Pancreas (tissue), 10 donors: ENCODE measurements around the gene P4HA3. TPM values are rescaled to one million over a fixed set of nuclear protein-coding genes. Genes with fewer than 3 reads are reported as not detected.

ENCODE experiments used
- ATAC-seq, 4 donors: fragments of 200-7000 bp; cut with Tn5 transposase; one replicate each; pipeline versions ENCODE4 v1.8.0 to v1.9.1; 2020; ENCODE audit warnings: mild to moderate bottlenecking in 4 of 4, moderate library complexity in 4 of 4
- DNase-seq, 6 donors: peaks; one replicate each; pipeline ENCODE4 v3.0.0-alpha.2; 2020
- FAIRE-seq: peaks from 2 replicates; lab custom pipeline; 2012; peaks lifted over from hg19 to GRCh38; lab: Jason Lieb, UNC
- H3K27ac ChIP-seq, 4 donors: fragments of 200-600 bp; sonication (generic); 1 replicate in 3 of 4; 2 replicates in 1 of 4; pipeline versions ENCODE4 v1.5.0 to v1.8.0; 2020
- H3K27me3 ChIP-seq, 4 donors: fragments of 200-600 bp; one replicate each; pipeline ENCODE4 v1.8.0; 2021
- H3K36me3 ChIP-seq, 3 donors: fragments of 200-600 bp; sonication (generic) in 1 of 3; one replicate each; pipeline versions ENCODE4 v1.5.0 to v1.8.0; 2020 to 2021
- H3K4me1 ChIP-seq, 3 donors: fragments of 200-600 bp; one replicate each; pipeline ENCODE4 v1.8.0; 2021
- H3K4me3 ChIP-seq, 4 donors: fragments of 200-600 bp; sonication (generic) in 2 of 4; one replicate each; pipeline versions ENCODE4 v1.5.0 to v1.8.0; 2020 to 2021
- H3K9me3 ChIP-seq, 4 donors: fragments of 200-600 bp; one replicate each; pipeline ENCODE4 v1.8.0; 2021
- CTCF ChIP-seq, 4 donors: fragments of 200-600 bp; sonication (generic) in 3 of 4; IDR thresholded peaks; one replicate each; pipeline versions ENCODE4 v1.5.0 to v1.8.0; 2021; ENCODE audit warnings: antibody characterized with exemption in 4 of 4
- WGBS, 2 donors: extraction: QIAGEN DNeasy Blood & Tissue Kit; methylation state at CpG; one replicate each; pipeline ENCODE4 v1.1.7; 2013; 5-methylcytosine and 5-hydroxymethylcytosine counted together
- intact Hi-C, 3 donors: fragments of 100-400 bp; cut with DNase I; formaldehyde crosslinking; loops; one replicate each; pipeline versions ENCODE4 v1.11.1 to v1.14.2; 2022
- polyA plus RNA-seq, 2 donors: library from polyadenylated mRNA; stranded (reverse); fragments of 200-250 nt; gene quantifications; one replicate each; pipeline ENCODE4 v1.2.3, GENCODE V29; 2013
- total RNA-seq, 6 donors: library from RNA; stranded (reverse); fragmentation: NEBNext Ultra II Directional in 4 of 6; extraction: Animal tissue kit (Norgen Biotek cat#: 25700) in 4 of 6; gene quantifications; one replicate each; pipeline versions ENCODE4 v1.2.1 to v1.2.4, GENCODE V29; 2021 to 2023
- donor health status: healthy with polysubstance abuse.
- donor health status: DM: no; HTN: no; CAD: no; lungs with moderate emphysema.
- donor health status: DM: no; HTN: no; CAD: no.
- donor health status: control.
- donor health status: control.
- donor health status: Bipolar disorder and iron deficiency.
- donor health status: DM: yes; HTN: yes; CAD: no.
- donor health status: DM: no; HTN: no; CAD: no.
- donor health status: DM: no; HTN: no; CAD: no.
- donor health status: DM: yes; HTN: yes; CAD: no.

P4HA3 gene
- total and polyA plus RNA-seq, 8 donors: 0.19 to 0.94 (median 0.38) TPM; not detected in 3

DNA sequence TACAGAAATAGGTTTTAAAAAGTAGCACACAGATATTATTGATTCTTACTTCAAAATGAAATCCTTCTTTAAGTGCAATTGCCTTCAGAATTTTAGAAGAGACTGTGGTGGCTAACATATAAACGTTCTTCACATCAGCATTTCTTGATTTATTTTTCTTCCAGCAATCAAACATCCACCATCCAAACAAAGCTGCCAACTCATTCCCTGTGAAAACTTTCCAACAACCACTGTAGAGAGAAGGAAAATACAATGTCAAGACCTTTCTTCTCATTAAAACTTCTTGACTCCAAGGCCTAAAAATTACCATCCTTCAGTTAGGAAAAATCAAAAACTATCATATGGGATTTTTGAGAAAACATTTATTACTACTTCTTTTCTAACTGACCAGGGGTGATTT is 34.0 kb upstream of the P4HA3 start:
- H3K36me3 ChIP-seq: no peaks in the 10 kb centered on the region
- ATAC-seq (no peak), DNase-seq (no peak), FAIRE-seq (no peak)
- H3K4me1 ChIP-seq: no peaks in the 10 kb centered on the region
- TF ChIP-seq CTCF (IDR thresholded peaks at IDR 0.05): no peak
- no peaks in the 10 kb centered on the region for H3K27me3 ChIP-seq
- H3K27ac ChIP-seq: no peak overlapping the region
- H3K4me3 ChIP-seq: no peak overlapping the region
- WGBS, 2 donors: 39 to 48% methylated on average over 1 of the region's 1 CpG
- intact Hi-C loops: no loop called here
- no peaks in the 10 kb centered on the region for H3K9me3 ChIP-seq

DNA sequence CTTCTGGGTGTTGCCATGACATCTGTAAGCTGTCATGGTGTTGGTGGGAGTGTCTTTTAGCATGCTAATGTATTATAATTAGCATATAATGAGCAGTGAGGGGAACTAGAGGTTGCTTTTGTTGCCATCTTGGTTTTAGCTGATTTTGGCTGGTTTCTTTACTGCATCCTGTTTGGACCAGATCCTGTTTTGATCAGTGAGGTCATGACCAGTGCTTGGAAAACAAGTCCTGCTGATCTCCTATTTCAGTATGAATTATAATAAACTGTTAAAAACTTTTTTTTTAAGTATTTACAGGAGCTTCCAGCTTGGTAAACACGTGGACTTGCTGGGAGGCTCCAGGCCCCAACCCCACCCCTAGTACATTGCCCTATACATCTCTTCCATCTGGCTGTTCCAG is 30.5 kb upstream of the P4HA3 start:
- ATAC-seq: no peak
- Histone ChIP-seq H3K27ac (no peak overlapping the region), H3K9me3 (no peaks in the 10 kb centered on the region), H3K36me3 (no peaks in the 10 kb centered on the region), H3K27me3 (no peaks in the 10 kb centered on the region), H3K4me1 (peaks cover 0 to 16% (median 8%) of the 10 kb centered on the region in 3 donors), H3K4me3 (no peak overlapping the region)
- TF ChIP-seq CTCF (IDR thresholded peaks at IDR 0.05): no peak
- no peak for DNase-seq
- WGBS, 2 donors: 79 to 89% methylated on average over 1 of the region's 1 CpG
- intact Hi-C loops: no loop called here
- FAIRE-seq: no peak

DNA sequence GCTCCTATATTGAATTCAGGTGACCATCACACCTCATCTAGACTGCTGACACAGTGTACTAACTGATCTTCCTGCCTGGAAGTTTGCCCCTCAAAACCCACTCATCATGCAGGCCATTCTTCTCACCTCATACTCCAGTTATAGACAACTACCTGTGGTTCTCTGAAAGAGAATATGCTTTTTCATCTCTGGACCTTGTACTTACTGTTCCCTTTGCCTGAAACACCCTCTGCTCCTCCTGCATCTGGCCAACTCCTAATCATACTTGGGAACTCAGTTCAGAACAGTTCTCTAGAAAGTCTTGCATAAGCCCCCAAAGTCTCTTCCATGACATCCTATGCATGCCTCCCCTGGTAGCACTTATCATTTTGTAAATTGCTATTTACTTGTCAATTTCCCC is 28.2 kb upstream of the P4HA3 start:
- Histone ChIP-seq H3K36me3 (no peaks in the 10 kb centered on the region), H3K4me1 (peaks cover 0 to 16% (median 8%) of the 10 kb centered on the region in 3 donors), H3K9me3 (no peaks in the 10 kb centered on the region), H3K27ac (peak overlapping the region in 1 of 4 donors; percentile 6), H3K4me3 (no peak overlapping the region), H3K27me3 (no peaks in the 10 kb centered on the region)
- no peak for TF ChIP-seq CTCF (IDR thresholded peaks at IDR 0.05)
- no peak for FAIRE-seq
- ATAC-seq: peak in 1 of 4 donors; percentile 15
- DNase-seq: no peak
- intact Hi-C loops: no loop called here

DNA sequence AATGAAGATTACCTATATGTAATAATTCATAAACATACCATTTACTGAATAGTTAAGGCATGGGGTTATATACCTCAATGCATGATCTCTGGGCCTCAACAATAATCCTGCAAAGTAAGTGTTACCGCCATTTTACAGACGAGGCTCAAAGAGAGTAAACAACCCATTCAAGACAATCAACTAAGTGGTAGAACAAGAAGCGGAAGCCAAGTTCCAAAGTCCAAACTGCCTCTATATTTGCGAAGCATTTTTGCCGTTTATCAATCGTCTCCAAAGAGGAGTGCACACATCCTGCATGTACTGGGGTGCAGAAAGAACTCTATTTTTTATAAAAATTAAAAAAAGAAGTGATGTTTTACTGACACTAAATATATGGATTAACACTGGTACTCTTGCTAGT is 27.5 kb upstream of the P4HA3 start:
- WGBS, 2 donors: 15 to 16% methylated on average over 6 of the region's 6 CpGs
- peak; percentile 85 to 97 (median 94) for ATAC-seq

More for the DNA sequence above, 27.5 kb upstream of the P4HA3 start:
- Histone ChIP-seq H3K27me3 (no peaks in the 10 kb centered on the region), H3K4me3 (no peak overlapping the region), H3K4me1 (peaks cover 0 to 16% (median 8%) of the 10 kb centered on the region in 3 donors), H3K9me3 (no peaks in the 10 kb centered on the region), H3K27ac (peak overlapping the region in 1 of 4 donors; percentile 6), H3K36me3 (no peaks in the 10 kb centered on the region)
- FAIRE-seq (no peak), DNase-seq (peak in 3 of 6 donors; percentile 19 to 59 (median 38))
- TF ChIP-seq CTCF (IDR thresholded peaks at IDR 0.05): no peak
- intact Hi-C loops: no loop called here
